ENCODE results near the gene ALK.

The ALK gene

GRCh38 chr2:29281086-29281915, 640.1 kb downstream of the ALK start:
- no peak for DNase-seq (ENCODE audit: low read depth)

GRCh38 chr2:29278966-29279365, 642.4 kb downstream of the ALK start:
- DNase-seq (ENCODE audit: low read depth) = no peak
- no peak for TF ChIP-seq CTCF (IDR thresholded peaks at IDR 0.05; ENCODE audit: insufficient read depth, low read depth, low read length, missing control alignments)
- H3K4me3 ChIP-seq (ENCODE audit: low read depth, low read length) = no peak overlapping the region

More at GRCh38 chr2:29281086-29281915, 640.1 kb downstream of the ALK start:
- TF ChIP-seq CTCF (IDR thresholded peaks at IDR 0.05; ENCODE audit: insufficient read depth, low read depth, low read length, missing control alignments) = no peak
- H3K4me3 ChIP-seq (ENCODE audit: low read depth, low read length) = no peak overlapping the region

GRCh38 chr2:29276151-29276550, 645.2 kb downstream of the ALK start:
- no peak overlapping the region for H3K4me3 ChIP-seq (ENCODE audit: low read depth, low read length)
- TF ChIP-seq CTCF (IDR thresholded peaks at IDR 0.05; ENCODE audit: insufficient read depth, low read depth, low read length, missing control alignments) = no peak
- no peak for DNase-seq (ENCODE audit: low read depth)

- TF ChIP-seq CTCF (IDR thresholded peaks at IDR 0.05; ENCODE audit: insufficient read depth, low read depth, low read length, missing control alignments) = no peak
- no peak for DNase-seq (ENCODE audit: low read depth)
- H3K4me3 ChIP-seq (ENCODE audit: low read depth, low read length) = no peak overlapping the region
Measured at GRCh38 chr2:29275186-29275585, 646.2 kb downstream of the ALK start.

- TF ChIP-seq CTCF (IDR thresholded peaks at IDR 0.05; ENCODE audit: insufficient read depth, low read depth, low read length, missing control alignments) = no peak
- no peak for DNase-seq (ENCODE audit: low read depth)
- H3K4me3 ChIP-seq (ENCODE audit: low read depth, low read length) = no peak overlapping the region
Measured at GRCh38 chr2:29273685-29274611, 647.4 kb downstream of the ALK start.

GRCh38 chr2:29273004-29273684, 648.2 kb downstream of the ALK start:
- no peak overlapping the region for H3K4me3 ChIP-seq (ENCODE audit: low read depth, low read length)
- no peak for DNase-seq (ENCODE audit: low read depth)
- no peak for TF ChIP-seq CTCF (IDR thresholded peaks at IDR 0.05; ENCODE audit: insufficient read depth, low read depth, low read length, missing control alignments)

Measured in GM12865 (cell line).